LNCAP (cell line): ENCODE data around the gene HSPA12A.

ENCODE experiments used
- CTCF ChIP-seq: fragments of 450-650 bp; IDR thresholded peaks from 2 replicates; pipeline ENCODE4 v1.5.1; 2017; ENCODE audit warnings: mild to moderate bottlenecking

HSPA12A gene

GRCh38 chr10:116656044-116656443, 86.3 kb downstream of the HSPA12A start:
- TF ChIP-seq CTCF, result no peak

- TF ChIP-seq CTCF, result no peak
Measured at GRCh38 chr10:116655568-116655967, 86.8 kb downstream of the HSPA12A start.

GRCh38 chr10:116654816-116655215, 87.5 kb downstream of the HSPA12A start:
- TF ChIP-seq CTCF, result no peak

GRCh38 chr10:116653885-116654284, 88.5 kb downstream of the HSPA12A start:
- no peak for TF ChIP-seq CTCF

- TF ChIP-seq CTCF, result no peak
Measured at GRCh38 chr10:116648903-116649302, 93.5 kb downstream of the HSPA12A start.

GRCh38 chr10:116646502-116646901, 95.9 kb downstream of the HSPA12A start:
- TF ChIP-seq CTCF, result no peak

GRCh38 chr10:116637830-116638229, 104.5 kb downstream of the HSPA12A start:
- TF ChIP-seq CTCF, result no peak

GRCh38 chr10:116636976-116637375, 105.4 kb downstream of the HSPA12A start:
- no peak for TF ChIP-seq CTCF
